ENCODE measurements around the gene SERPINB3. TPM values are rescaled to one million over a fixed set of nuclear protein-coding genes. Genes with fewer than 3 reads are reported as not detected.

Gene SERPINB3
- polyA plus RNA-seq, 1 donor (not counting 4 experiments of a cell fraction or from before 2014, with no cell fraction given), result 12.7 TPM

DNA sequence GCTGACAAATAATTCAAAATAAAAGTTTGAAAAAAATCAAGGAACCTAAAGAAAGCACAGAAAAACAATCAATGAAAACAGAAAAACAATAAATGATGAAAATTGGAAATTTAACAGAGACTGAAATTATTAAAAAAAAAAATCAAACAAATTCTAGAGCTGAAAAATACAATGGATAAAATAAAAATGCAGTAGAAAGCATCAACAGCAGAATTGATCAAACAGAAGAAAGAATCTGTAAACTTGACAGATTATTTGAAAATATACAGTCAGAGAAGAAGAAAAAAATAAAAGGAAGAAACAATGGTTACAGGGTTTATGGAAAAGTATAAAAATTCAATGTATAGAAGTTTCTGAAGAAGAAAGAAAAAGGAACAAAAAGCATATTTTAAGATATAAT lies 33.9 kb downstream of the SERPINB3 start:
- dilution Hi-C loops (cut with MboI; ENCODE audit: extremely low pct_ligation_motif_present, low sequenced_read_pairs), result no loop called here
- peaks cover 4% of the 10 kb centered on the region for H3K9me3 ChIP-seq (ENCODE audit: control insufficient read depth, low read depth, low read length)
- H3K27ac ChIP-seq (ENCODE audit: control insufficient read depth, insufficient read depth, low read length), result no peak overlapping the region
- H3K4me3 ChIP-seq (ENCODE audit: control insufficient read depth in 2 of 3, extremely low read depth in 1 of 3, insufficient read depth in 2 of 3, low read depth in 1 of 3, low read length in 3 of 3), result no peak overlapping the region
- no peaks in the 10 kb centered on the region for H4K20me1 ChIP-seq (ENCODE audit: control insufficient read depth, extremely low read depth, insufficient read depth, low read length)
- no peaks in the 10 kb centered on the region for H3K9me1 ChIP-seq (ENCODE audit: control insufficient read depth, extremely low read depth, insufficient read depth, low read length)
- H3K4me2 ChIP-seq (ENCODE audit: control insufficient read depth, extremely low read depth, insufficient read depth, low read depth, low read length), result no peak overlapping the region
- no peak overlapping the region for H3K9ac ChIP-seq (ENCODE audit: control insufficient read depth, extremely low read depth, insufficient read depth, low read length)
- H3K79me2 ChIP-seq (ENCODE audit: control insufficient read depth, insufficient read depth, low read length), result no peaks in the 10 kb centered on the region
- TF ChIP-seq CTCF (optimal IDR thresholded peaks at IDR 0.05 in 1 of 3, IDR thresholded peaks at IDR 0.05 in 1 of 3, conservative IDR thresholded peaks at IDR 0.05 in 1 of 3; ENCODE audit: extremely low read depth in 1 of 3, insufficient read depth in 2 of 3, low read length in 3 of 3) (no peak), EZH2 (IDR thresholded peaks at IDR 0.05; ENCODE audit: low read length) (no peak)
- no peak overlapping the region for H2AFZ ChIP-seq (ENCODE audit: control insufficient read depth, low read length)
- H3K36me3 ChIP-seq (ENCODE audit: control insufficient read depth in 2 of 2, extremely low read depth in 1 of 2, insufficient read depth in 2 of 2, low read length in 2 of 2), result no peaks in the 10 kb centered on the region
- no peaks in the 10 kb centered on the region for H3K4me1 ChIP-seq (ENCODE audit: control insufficient read depth, extremely low read depth, insufficient read depth, low read length)
- DNase-seq (ENCODE audit: low read depth, low spot score) (no peak), FAIRE-seq (no peak)
- H3K27me3 ChIP-seq (ENCODE audit: control insufficient read depth, extremely low read depth, insufficient read depth, low read length), result no peaks in the 10 kb centered on the region

- Histone ChIP-seq H3K79me2 (ENCODE audit: control insufficient read depth, insufficient read depth, low read length) (no peaks in the 10 kb centered on the region), H3K9me1 (ENCODE audit: control insufficient read depth, extremely low read depth, insufficient read depth, low read length) (no peaks in the 10 kb centered on the region), H3K4me1 (ENCODE audit: control insufficient read depth, extremely low read depth, insufficient read depth, low read length) (no peaks in the 10 kb centered on the region), H4K20me1 (ENCODE audit: control insufficient read depth, extremely low read depth, insufficient read depth, low read length) (no peaks in the 10 kb centered on the region), H3K27ac (ENCODE audit: control insufficient read depth, insufficient read depth, low read length) (no peak overlapping the region), H3K36me3 (ENCODE audit: control insufficient read depth in 2 of 2, extremely low read depth in 1 of 2, insufficient read depth in 2 of 2, low read length in 2 of 2) (no peaks in the 10 kb centered on the region), H3K9me3 (ENCODE audit: control insufficient read depth, low read depth, low read length) (peaks cover 4% of the 10 kb centered on the region), H3K9ac (ENCODE audit: control insufficient read depth, extremely low read depth, insufficient read depth, low read length) (no peak overlapping the region), H3K27me3 (ENCODE audit: control insufficient read depth, extremely low read depth, insufficient read depth, low read length) (no peaks in the 10 kb centered on the region), H3K4me3 (ENCODE audit: control insufficient read depth in 2 of 3, extremely low read depth in 1 of 3, insufficient read depth in 2 of 3, low read depth in 1 of 3, low read length in 3 of 3) (no peak overlapping the region), H3K4me2 (ENCODE audit: control insufficient read depth, extremely low read depth, insufficient read depth, low read depth, low read length) (no peak overlapping the region), H2AFZ (ENCODE audit: control insufficient read depth, low read length) (no peak overlapping the region)
- FAIRE-seq, result no peak
- TF ChIP-seq EZH2 (IDR thresholded peaks at IDR 0.05; ENCODE audit: low read length), result no peak
- TF ChIP-seq CTCF (optimal IDR thresholded peaks at IDR 0.05 in 1 of 3, IDR thresholded peaks at IDR 0.05 in 1 of 3, conservative IDR thresholded peaks at IDR 0.05 in 1 of 3; ENCODE audit: extremely low read depth in 1 of 3, insufficient read depth in 2 of 3, low read length in 3 of 3), result no peak
- dilution Hi-C loops (cut with MboI; ENCODE audit: extremely low pct_ligation_motif_present, low sequenced_read_pairs), result no loop called here
- no peak for DNase-seq (ENCODE audit: low read depth, low spot score)
Observed at GRCh38 chr18:63626431-63626830, 35.3 kb downstream of the SERPINB3 start.

Measured in keratinocyte (primary cell).